Astrocyte of the spinal cord (primary cell): ENCODE results near the gene ADAMTS12.

ENCODE experiments used
- DNase-seq: peaks from one replicate; pipeline ENCODE4 v3.0.0; 2011; ENCODE audit warnings: low read depth, low spot score
- H3K4me3 ChIP-seq: 2 replicates; pipeline ENCODE4 v1.5.1; 2011; ENCODE audit warnings: low read depth, mild to moderate bottlenecking, low read length, moderate library complexity
- in situ Hi-C: cut with HindIII; loops from 2 replicates; pipeline ENCODE4 v1.10.0; 2017; ENCODE audit warnings: low sequenced_read_pairs
- TF ChIP-seq, protein P1 (sequence below): IDR thresholded peaks from 2 replicates; pipeline ENCODE4 v1.5.1; 2012; ENCODE audit warnings: low read depth, mild to moderate bottlenecking, low read length, inconsistent platforms

The ADAMTS12 gene

DNA sequence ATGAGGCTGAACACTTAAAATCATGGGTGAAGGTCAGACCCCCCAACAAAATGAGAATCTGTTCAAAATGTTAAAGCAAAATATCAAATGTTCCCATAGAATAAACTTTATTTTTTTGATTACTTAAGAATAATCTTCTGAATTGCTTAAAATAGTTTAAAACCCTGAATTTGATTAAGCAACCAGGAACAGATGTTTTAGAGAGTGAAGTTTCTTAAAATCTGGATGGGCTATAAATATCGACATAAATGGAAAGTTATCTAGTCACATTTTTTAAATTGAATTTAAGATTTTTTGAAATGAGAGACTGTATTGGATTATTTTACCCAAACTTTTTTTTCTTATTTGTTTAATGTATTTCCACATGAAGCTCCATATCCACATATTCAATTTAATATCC, 98.5 kb downstream of the ADAMTS12 start:
- DNase-seq: no peak
- no peak overlapping the region for H3K4me3 ChIP-seq
- in situ Hi-C loops: no loop called here
- TF ChIP-seq, protein P1, sequence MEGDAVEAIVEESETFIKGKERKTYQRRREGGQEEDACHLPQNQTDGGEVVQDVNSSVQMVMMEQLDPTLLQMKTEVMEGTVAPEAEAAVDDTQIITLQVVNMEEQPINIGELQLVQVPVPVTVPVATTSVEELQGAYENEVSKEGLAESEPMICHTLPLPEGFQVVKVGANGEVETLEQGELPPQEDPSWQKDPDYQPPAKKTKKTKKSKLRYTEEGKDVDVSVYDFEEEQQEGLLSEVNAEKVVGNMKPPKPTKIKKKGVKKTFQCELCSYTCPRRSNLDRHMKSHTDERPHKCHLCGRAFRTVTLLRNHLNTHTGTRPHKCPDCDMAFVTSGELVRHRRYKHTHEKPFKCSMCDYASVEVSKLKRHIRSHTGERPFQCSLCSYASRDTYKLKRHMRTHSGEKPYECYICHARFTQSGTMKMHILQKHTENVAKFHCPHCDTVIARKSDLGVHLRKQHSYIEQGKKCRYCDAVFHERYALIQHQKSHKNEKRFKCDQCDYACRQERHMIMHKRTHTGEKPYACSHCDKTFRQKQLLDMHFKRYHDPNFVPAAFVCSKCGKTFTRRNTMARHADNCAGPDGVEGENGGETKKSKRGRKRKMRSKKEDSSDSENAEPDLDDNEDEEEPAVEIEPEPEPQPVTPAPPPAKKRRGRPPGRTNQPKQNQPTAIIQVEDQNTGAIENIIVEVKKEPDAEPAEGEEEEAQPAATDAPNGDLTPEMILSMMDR: no peak

DNA sequence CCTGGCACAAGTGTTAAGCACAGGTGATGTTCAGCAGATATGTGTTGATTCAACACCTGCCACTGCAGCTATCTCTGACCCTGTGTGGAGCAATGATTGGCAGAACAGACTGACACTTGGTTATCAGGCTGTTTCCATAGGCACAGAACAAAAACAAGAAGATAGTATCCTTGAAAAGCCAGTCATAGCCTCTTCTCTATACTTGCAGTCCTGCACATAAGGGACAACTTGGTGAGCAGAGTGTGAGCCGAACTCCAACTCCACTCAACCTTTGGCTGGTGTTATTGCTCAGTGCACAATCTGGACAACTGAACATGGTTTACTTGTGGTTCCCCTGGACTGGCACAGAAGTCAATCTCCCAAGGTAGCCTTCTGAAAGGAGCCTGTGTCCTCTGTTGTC, 99.2 kb downstream of the ADAMTS12 start:
- in situ Hi-C loops: no loop called here
- TF ChIP-seq, protein P1: no peak
- no peak for DNase-seq
- H3K4me3 ChIP-seq: no peak overlapping the region

DNA sequence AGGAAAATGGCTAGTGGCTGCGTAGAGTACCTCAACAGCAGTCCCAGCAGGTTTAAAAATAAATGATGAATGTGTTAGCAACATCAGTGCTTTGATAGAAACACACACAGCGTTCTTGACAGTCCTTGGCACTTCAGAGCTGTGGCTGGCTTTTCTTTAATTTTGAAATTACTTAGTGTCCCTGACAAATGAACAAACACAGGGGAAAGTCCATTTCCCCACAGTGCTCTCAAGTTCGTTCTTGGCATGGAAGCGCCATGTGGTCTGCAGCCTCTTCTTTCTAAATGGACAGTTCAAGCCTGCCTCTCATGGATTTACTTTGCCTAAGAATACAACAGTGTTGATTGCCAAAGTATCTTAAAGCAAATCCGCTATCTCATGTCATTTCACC, 102.2 kb downstream of the ADAMTS12 start:
- in situ Hi-C loops: no loop called here
- H3K4me3 ChIP-seq: no peak overlapping the region
- no peak for DNase-seq
- TF ChIP-seq, protein P1: no peak

DNA sequence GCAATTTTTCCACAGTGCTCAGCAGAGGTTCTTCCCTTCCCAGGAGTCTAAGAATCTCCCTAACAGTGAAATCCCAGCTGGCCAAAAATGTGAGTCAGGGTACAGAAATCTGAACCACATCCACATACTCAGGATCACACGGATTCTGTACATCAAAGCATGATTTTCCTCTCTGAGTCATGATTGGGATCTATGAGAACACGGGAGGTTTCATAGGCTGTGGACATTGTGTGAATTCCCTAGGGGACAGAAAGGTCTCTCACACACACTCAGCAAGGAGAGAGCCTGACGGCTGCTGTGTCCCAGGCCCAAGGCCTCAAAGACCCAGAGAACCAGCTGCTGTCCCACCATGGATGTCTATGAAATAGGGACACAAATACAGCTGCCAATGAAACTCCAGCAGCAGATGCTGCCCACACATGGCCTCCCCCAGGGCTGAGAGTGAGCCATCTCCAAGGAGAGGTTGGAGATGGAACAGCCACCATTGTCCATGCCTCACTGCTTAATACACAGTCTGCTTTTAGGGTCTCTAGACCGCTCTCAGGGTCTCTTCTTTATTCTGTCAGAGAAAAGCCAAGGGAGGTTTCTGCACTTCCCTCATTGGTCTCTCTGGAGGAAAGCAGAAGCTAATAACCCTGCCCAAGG, 102.7 kb downstream of the ADAMTS12 start:
- in situ Hi-C loops: no loop called here
- TF ChIP-seq, protein P1: no peak
- H3K4me3 ChIP-seq: no peak overlapping the region
- DNase-seq: peak; percentile 98

DNA sequence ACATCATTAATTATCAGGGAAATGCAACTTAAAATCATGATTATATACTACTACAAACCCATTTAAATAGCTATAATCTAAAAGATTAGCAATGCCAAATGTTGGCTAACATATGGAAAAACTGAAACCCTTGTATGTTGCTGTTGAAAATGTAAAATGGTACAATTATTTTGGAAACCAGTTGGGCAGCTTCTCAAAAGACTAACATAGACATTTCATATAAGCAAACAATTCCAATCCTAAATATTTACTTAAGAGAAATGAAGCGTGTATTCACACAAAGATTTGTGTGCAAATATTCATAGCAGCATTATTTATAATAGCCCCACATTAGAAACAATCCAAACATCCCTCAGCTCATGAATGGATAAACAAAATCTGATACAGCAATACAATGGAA, 106.2 kb downstream of the ADAMTS12 start:
- in situ Hi-C loops: no loop called here
- no peak overlapping the region for H3K4me3 ChIP-seq
- TF ChIP-seq, protein P1: no peak
- no peak for DNase-seq

DNA sequence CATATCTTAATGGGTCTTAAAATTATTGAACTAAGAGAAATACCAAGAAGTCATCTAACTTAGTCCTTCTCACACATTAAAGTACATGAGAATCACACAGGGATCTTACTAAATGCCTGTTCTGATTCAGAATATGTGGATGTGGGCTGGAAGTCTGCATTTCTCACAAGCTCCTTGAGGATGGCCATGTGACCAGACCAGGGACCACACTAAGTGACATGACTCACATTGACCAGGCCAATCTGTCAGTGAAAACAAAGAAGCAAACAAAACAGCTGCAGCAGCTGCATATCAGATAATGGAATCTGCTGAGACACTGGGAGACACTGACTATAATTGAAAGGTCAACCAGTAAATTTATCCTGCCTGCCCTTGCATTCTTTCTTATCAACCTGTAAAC, 110.5 kb downstream of the ADAMTS12 start:
- in situ Hi-C loops: no loop called here
- peak; percentile 81 for DNase-seq
- TF ChIP-seq, protein P1: no peak
- H3K4me3 ChIP-seq: no peak overlapping the region

DNA sequence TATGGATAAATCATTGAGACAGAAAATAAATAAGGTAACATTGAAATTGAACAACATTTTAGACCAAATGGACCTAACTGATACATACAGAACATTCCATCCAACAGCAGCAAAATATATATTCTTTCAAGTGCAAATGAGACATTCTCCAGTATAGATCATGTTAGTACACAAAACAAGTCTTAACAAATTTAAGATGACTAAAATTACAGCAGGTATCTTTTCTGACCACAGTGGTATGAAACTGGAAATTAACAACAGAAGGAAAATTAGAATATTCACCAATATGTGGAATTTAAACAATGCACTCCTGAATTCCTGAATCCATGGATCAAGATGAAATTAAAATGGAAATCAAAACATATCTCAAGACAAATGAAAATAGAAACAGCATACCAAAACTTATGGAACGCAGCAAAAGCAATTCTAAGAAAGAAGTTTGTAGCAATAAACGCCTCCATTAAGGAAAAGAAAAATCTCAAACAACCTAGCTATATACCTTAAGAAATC, 115.6 kb downstream of the ADAMTS12 start:
- in situ Hi-C loops: no loop called here
- no peak for DNase-seq

More for the DNA sequence above, 115.6 kb downstream of the ADAMTS12 start:
- H3K4me3 ChIP-seq: no peak overlapping the region
- TF ChIP-seq, protein P1: no peak
